Measurements from ENCODE around the gene ITGB4.

DNA sequence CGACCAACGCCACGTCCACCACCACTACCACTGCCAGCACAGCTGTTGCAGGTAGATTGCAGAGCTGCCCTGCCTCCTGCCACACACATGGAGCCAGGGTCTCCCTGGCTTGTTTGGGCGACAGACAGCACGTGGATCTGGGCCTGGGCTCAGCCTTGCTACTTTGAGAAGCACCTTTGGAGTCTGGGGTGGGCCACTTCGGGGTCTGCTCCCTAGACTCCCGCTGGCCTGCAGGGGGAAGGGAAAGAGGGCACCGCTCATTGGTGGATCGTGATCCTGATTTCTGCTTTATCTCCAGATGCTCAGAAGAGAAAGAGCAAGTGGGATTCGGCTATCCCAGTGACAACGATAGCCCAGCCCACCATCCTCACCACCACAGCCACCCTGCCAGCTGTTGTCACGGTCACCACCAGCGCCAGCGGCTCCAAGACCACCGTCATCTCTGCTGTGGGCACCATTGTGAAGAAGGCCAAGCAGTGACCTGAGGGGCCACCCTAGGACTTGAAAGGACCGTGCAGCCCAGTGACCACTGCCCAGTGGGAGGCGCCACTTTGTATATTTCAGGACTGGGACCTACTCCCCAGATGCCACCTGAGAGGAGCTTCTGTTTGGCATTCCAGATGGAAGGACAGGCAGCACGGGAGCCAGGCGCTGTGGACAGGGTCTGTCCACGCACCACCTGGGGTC is 15.1 kb upstream of the ITGB4 start:
- TF ChIP-seq TBL1XR1 (IDR thresholded peaks at IDR 0.05; ENCODE audit: low read depth, low read length) (no peak), RAD21 (IDR thresholded peaks at IDR 0.05; ENCODE audit: insufficient read depth, low read depth, low read length) (no peak), MEF2B (IDR thresholded peaks at IDR 0.05; ENCODE audit: partially characterized antibody, poor library complexity, severe bottlenecking) (no peak), CTCF (IDR thresholded peaks at IDR 0.05 in 2 of 3, conservative IDR thresholded peaks at IDR 0.05 in 1 of 3; ENCODE audit: control insufficient read depth in 2 of 3, extremely low read depth in 1 of 3, insufficient read depth in 1 of 3, low read depth in 3 of 3, low read length in 3 of 3) (no peak), MXI1 (IDR thresholded peaks at IDR 0.05; ENCODE audit: low read depth, low read length) (no peak)
